Measurements from ENCODE around the gene EDN3. TPM values are rescaled to one million over a fixed set of nuclear protein-coding genes. Genes with fewer than 3 reads are reported as not detected.

EDN3 gene
- total RNA-seq, 2 donors from 2014 or later: 5.3 to 8.2 TPM

DNA sequence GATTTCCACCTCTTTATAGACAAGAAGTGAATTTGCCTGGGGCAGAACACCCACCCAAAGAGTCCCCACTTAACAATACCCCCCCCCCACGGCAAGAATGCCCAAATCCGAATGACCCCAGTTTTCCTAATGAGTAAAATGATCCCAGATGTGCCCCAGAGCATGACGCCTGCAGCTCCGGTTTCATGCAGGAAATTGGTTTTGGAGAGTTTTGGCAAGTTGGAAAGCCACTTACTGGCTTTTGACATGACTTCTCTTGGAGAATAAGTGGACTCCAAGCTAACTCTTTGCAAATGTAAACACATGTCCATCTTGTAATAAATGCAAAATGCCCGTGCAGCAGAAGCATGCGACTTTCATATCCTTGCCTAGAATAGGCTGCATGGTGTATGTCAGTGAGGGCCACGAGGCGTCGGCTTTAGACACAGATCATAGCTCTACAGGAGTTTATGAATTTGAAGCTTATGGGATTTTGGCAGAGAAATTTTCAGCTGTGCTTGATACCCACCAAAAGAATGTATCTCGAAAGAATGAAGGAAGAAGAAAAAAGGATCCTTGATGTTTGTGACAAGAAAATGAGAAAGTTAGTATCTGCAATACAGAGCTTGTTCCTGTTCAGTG lies 24.2 kb downstream of the EDN3 start:
- no peak overlapping the region for H3K4me3 ChIP-seq
- WGBS: 72% methylated on average over 10 of the region's 10 CpGs
- H3K27me3 ChIP-seq (replicated peaks; ENCODE audit: insufficient read depth): no peaks in the 10 kb centered on the region
- no peaks in the 10 kb centered on the region for H3K36me3 ChIP-seq
- no peak for DNase-seq (ENCODE audit: low spot score)
- no peaks in the 10 kb centered on the region for H3K4me1 ChIP-seq (replicated peaks)
- intact Hi-C loops (cut with DNase I): no loop called here
- TF ChIP-seq, protein P1, sequence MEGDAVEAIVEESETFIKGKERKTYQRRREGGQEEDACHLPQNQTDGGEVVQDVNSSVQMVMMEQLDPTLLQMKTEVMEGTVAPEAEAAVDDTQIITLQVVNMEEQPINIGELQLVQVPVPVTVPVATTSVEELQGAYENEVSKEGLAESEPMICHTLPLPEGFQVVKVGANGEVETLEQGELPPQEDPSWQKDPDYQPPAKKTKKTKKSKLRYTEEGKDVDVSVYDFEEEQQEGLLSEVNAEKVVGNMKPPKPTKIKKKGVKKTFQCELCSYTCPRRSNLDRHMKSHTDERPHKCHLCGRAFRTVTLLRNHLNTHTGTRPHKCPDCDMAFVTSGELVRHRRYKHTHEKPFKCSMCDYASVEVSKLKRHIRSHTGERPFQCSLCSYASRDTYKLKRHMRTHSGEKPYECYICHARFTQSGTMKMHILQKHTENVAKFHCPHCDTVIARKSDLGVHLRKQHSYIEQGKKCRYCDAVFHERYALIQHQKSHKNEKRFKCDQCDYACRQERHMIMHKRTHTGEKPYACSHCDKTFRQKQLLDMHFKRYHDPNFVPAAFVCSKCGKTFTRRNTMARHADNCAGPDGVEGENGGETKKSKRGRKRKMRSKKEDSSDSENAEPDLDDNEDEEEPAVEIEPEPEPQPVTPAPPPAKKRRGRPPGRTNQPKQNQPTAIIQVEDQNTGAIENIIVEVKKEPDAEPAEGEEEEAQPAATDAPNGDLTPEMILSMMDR (IDR thresholded peaks at IDR 0.05): no peak
- TF ChIP-seq POLR2AphosphoS5 (IDR thresholded peaks at IDR 0.05): no peak
- TF ChIP-seq POLR2A (IDR thresholded peaks at IDR 0.05): no peak
- H3K27ac ChIP-seq: no peak overlapping the region
- H3K9me3 ChIP-seq: no peaks in the 10 kb centered on the region

DNA sequence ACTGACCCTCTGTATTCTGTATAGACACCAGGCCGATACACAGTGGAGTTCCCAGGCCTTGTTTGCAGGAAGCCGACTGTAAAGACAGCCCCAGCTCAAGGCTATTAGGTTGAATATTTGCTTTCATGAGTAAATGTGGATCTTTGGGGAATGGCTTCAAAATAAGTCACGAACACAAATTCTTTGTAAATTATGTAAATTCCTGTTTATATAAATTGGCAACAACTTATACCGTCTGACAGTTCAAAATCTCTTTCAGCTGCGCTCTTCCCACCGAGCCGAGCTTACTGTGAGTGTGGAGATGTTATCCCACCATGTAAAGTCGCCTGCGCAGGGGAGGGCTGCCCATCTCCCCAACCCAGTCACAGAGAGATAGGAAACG lies 24.7 kb downstream of the EDN3 start:
- H3K27ac ChIP-seq: no peak overlapping the region
- 86% methylated on average over 10 of the region's 10 CpGs for WGBS

DNA sequence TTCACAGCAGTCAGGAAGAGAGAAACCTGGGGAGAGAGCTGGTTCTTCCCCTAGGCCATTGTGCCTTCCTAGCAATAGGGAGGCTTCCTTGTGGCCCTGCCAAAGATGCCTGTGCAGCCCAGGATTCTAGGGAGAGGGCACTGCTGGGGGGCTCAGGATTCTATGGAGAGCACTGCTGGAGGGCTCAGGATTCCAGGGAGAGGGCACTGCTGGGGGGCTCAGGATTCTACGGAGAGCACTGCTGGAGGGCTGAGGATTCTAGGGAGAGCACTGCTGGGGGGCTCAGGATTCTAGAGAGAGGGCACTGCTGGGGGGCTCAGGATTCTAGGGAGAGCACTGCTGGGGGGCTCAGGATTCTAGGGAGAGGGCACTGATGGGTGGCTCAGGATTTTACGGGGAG lies 25.8 kb downstream of the EDN3 start:
- Histone ChIP-seq H3K36me3 (no peaks in the 10 kb centered on the region), H3K9me3 (no peaks in the 10 kb centered on the region), H3K4me3 (no peak overlapping the region), H3K4me1 (replicated peaks) (no peaks in the 10 kb centered on the region), H3K27ac (no peak overlapping the region), H3K27me3 (replicated peaks; ENCODE audit: insufficient read depth) (no peaks in the 10 kb centered on the region)
- intact Hi-C loops (cut with DNase I): no loop called here
- 91% methylated on average over 2 of the region's 2 CpGs for WGBS
- no peak for DNase-seq (ENCODE audit: low spot score)
- TF ChIP-seq POLR2A (IDR thresholded peaks at IDR 0.05) (no peak), POLR2AphosphoS5 (IDR thresholded peaks at IDR 0.05) (no peak)
- TF ChIP-seq, protein P1 (IDR thresholded peaks at IDR 0.05): no peak

More for the DNA sequence above, 24.7 kb downstream of the EDN3 start:
- TF ChIP-seq, protein P1 (IDR thresholded peaks at IDR 0.05): no peak
- TF ChIP-seq POLR2A (IDR thresholded peaks at IDR 0.05) (no peak), POLR2AphosphoS5 (IDR thresholded peaks at IDR 0.05) (no peak)
- Histone ChIP-seq H3K9me3 (no peaks in the 10 kb centered on the region), H3K4me3 (no peak overlapping the region), H3K4me1 (replicated peaks) (no peaks in the 10 kb centered on the region), H3K27me3 (replicated peaks; ENCODE audit: insufficient read depth) (no peaks in the 10 kb centered on the region), H3K36me3 (no peaks in the 10 kb centered on the region)
- no peak for DNase-seq (ENCODE audit: low spot score)
- intact Hi-C loops (cut with DNase I): no loop called here

DNA sequence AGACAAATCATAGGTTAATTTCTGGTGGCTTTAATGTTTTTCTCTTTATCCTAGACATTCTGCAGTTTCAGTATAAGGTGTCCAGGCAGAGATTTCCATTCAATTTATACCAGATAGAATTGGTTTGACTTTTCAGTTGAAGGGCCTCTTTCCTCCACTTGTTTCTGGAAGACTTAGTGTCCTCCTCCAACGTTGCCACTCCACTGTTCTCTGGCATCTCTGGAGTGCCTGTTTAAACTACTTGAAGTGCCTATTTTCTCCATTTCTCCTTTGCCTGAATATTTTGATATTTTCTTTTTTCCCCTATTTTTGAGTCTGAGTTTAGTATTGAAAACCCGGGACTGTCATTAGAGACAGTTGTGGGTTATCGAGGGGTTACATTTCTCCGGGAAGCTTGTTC lies 27.7 kb downstream of the EDN3 start:
- Histone ChIP-seq H3K4me1 (replicated peaks) (no peaks in the 10 kb centered on the region), H3K9me3 (no peaks in the 10 kb centered on the region), H3K27ac (no peak overlapping the region), H3K36me3 (no peaks in the 10 kb centered on the region), H3K27me3 (replicated peaks; ENCODE audit: insufficient read depth) (no peaks in the 10 kb centered on the region), H3K4me3 (no peak overlapping the region)
- no peak for DNase-seq (ENCODE audit: low spot score)
- WGBS: 89% methylated on average over 4 of the region's 4 CpGs
- intact Hi-C loops (cut with DNase I): no loop called here
- TF ChIP-seq POLR2A (IDR thresholded peaks at IDR 0.05) (no peak), POLR2AphosphoS5 (IDR thresholded peaks at IDR 0.05) (no peak)
- TF ChIP-seq, protein P1 (IDR thresholded peaks at IDR 0.05): no peak

DNA sequence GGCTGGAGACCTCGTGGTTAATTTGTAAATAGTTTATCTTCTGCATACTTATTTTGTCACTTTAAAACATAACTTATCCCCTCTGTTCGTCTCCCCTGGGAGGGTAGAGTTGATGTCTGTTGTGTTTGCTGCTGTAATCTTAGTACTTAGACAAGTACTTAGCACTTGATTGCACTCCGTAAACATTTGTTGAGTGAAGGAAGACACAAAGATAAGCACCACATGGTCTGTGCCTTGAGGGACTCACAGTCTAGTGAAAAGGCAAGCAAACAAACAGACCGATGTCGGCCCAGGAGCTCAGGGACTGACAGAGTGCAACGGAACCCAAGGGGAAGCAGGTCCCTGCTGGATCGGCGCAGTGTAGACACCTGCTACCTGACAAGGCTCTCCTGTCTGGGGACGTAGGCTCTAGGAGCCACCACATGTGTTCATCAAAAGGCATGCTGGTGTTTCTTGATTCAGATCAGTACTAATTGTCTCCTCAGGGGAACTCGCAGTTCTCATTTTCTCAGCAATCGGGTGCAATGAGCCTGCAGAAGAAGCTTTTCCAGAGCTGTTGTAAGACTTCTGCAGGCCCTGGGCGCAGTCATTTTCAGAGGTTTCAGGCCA lies 31.4 kb downstream of the EDN3 start:
- Histone ChIP-seq H3K9me3 (no peaks in the 10 kb centered on the region), H3K27me3 (replicated peaks; ENCODE audit: insufficient read depth) (no peaks in the 10 kb centered on the region), H3K36me3 (no peaks in the 10 kb centered on the region), H3K27ac (no peak overlapping the region), H3K4me3 (no peak overlapping the region), H3K4me1 (replicated peaks) (no peaks in the 10 kb centered on the region)
- intact Hi-C loops (cut with DNase I): no loop called here
- TF ChIP-seq, protein P1 (IDR thresholded peaks at IDR 0.05): no peak
- TF ChIP-seq POLR2AphosphoS5 (IDR thresholded peaks at IDR 0.05): no peak
- no peak for TF ChIP-seq POLR2A (IDR thresholded peaks at IDR 0.05)
- WGBS: 69% methylated on average over 12 of the region's 12 CpGs
- no peak for DNase-seq (ENCODE audit: low spot score)

Measured in prostate gland (tissue), 2 donors.